Psoas muscle (tissue), 8 donors: ENCODE data around the gene ATP1A3. TPM values are rescaled to one million over a fixed set of nuclear protein-coding genes. Genes with fewer than 3 reads are reported as not detected.
"Not testable (repeated sequence)": the region's sequence is repeated elsewhere in the genome, so short reads cannot be mapped to it uniquely, and the experiment has no call there.

Experiments
- ATAC-seq, 4 donors: fragments of 200-7000 bp; cut with Tn5 transposase; one replicate each; pipeline ENCODE4 v1.9.1; 2020; ENCODE audit warnings: moderate library complexity in 3 of 4, mild to moderate bottlenecking in 2 of 4
- DNase-seq, 2 donors: peaks; one replicate each; pipeline ENCODE4 v3.0.0-alpha.2; 2020
- H3K27ac ChIP-seq: fragments of 200-600 bp; one replicate; pipeline ENCODE4 v1.8.0; 2022
- H3K27me3 ChIP-seq, 3 donors: fragments of 200-600 bp in 1 of 3; one replicate each; pipeline versions ENCODE4 v1.6.1 to v1.8.0; 2013 to 2022; ENCODE audit warnings: low read length in 2 of 3, mild to moderate bottlenecking in 2 of 3, moderate library complexity in 1 of 3; ENCODE audit not compliant: insufficient read depth in 3 of 3
- H3K36me3 ChIP-seq, 2 donors: fragments of 200-600 bp in 1 of 2; one replicate each; pipeline versions ENCODE4 v1.6.1 to v1.8.0; 2013 to 2022; ENCODE audit warnings: low read depth in 1 of 2, mild to moderate bottlenecking in 1 of 2, moderate library complexity in 1 of 2; ENCODE audit not compliant: insufficient read depth in 1 of 2
- H3K4me1 ChIP-seq: fragments of 200-600 bp; one replicate; pipeline ENCODE4 v1.8.0; 2022
- H3K4me3 ChIP-seq: fragments of 200-600 bp; one replicate; pipeline ENCODE4 v1.8.0; 2022; ENCODE audit warnings: mild to moderate bottlenecking
- H3K9me3 ChIP-seq: fragments of 200-600 bp; one replicate; pipeline ENCODE4 v1.8.0; 2022
- WGBS, 3 donors: extraction: QIAGEN DNeasy Blood & Tissue Kit; methylation state at CpG; one replicate each; pipeline versions ENCODE4 v1.1.6 to v1.1.7; 2013; 5-methylcytosine and 5-hydroxymethylcytosine counted together
- intact Hi-C, 2 donors: fragments of 100-400 bp; cut with DNase I; formaldehyde crosslinking; loops; one replicate each; pipeline versions ENCODE4 v1.11.0 to v1.14.2; 2022
- long read RNA-seq, 2 donors: library from polyadenylated mRNA; unstranded; transcript quantifications; one replicate each; pipeline ENCODE4 v2.0.0, GENCODE V29; 2021
- polyA plus RNA-seq, 3 donors: library from polyadenylated mRNA; stranded (reverse); fragments of 200-250 nt; gene quantifications; one replicate each; pipeline ENCODE4 v1.2.3, GENCODE V29; 2013
- total RNA-seq, 4 donors: library from RNA; stranded (reverse); fragmentation: NEBNext Ultra II Directional in 2 of 4; extraction: Animal tissue kit (Norgen Biotek cat#: 25700) in 2 of 4; gene quantifications; one replicate each; pipeline versions ENCODE4 v1.2.1 to v1.2.4, GENCODE V29; 2021 to 2023
- TF ChIP-seq, protein P1 (sequence below): fragments of 200-600 bp; IDR thresholded peaks from one replicate; pipeline ENCODE4 v1.8.0; 2022; ENCODE audit warnings: antibody characterized with exemption
- donor health status: healthy with polysubstance abuse.
- donor health status: DM: no; HTN: no; CAD: no; lungs with moderate emphysema.
- donor health status: Bipolar disorder and iron deficiency.
- donor health status: healthy.
- donor health status: DM: yes; HTN: yes; CAD: no.
- donor health status: DM: no; HTN: no; CAD: no.
- donor health status: DM: no; HTN: no; CAD: no.
- donor health status: DM: yes; HTN: yes; CAD: no.

Gene ATP1A3
- total RNA-seq (under 1 TPM in 2 of 4 donors, not detected in 2; 0.15 to 0.24 TPM), polyA plus RNA-seq (under 1 TPM in 2 of 3 donors, not detected in 1; 0.12 to 0.17 TPM)
- long read RNA-seq, donor 1: 0 reads
- long read RNA-seq, donor 2: 0 reads

DNA sequence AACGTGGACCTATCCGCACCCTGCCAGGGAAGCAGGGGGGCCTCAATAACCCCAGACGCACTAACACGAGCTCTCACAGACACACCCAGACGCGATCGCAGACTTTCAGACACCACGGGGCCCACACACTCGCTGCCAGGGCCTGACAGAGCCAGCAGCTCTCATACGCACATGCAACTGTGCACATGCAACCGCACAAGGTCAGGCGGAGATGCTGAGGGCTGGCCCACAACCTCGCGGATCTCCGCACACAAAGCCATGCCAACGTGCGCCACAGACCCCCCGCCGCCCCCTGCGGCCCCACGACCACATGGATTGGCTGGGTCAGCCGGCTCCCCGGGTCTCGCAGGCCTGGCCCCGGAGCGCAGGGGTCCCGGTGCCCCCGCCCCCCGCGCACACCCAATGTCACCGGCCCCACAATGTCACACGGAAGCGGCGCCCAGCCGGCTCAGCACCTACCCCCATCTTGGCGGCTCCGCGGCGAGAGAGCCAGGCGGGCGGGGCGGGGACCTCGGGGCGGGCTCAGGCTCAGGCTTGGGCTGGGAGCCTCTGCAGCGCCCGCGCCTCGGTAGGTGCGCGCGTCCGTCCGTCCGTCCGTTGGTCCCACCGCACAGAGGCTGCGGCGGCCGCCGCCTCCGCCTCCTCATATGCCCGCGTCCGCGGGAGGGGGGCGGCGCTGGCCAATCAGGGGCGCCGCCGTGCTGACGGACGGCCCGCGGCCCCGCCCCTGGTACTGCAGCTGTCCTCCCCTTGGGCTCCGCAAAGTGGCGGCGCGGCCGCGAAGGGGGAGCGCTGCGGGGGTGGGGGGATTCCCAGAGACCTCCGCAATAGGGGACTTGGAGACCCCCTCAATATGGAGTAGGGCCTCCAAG is at the start of gene ATP1A3:
TSS of gene ATP1A3 (minus strand) at position 619 of the 872 bp plus-strand sequence. CDS start at position 465, 154 bp downstream.
- Histone ChIP-seq H3K4me1 (no peaks in the 10 kb centered on the region), H3K9me3 (no peaks in the 10 kb centered on the region), H3K27me3 (peaks cover 0 to 77% (median 32%) of the 10 kb centered on the region in 3 donors), H3K36me3 (no peaks in the 10 kb centered on the region), H3K27ac (no peak within 1 kb of the TSS), H3K4me3 (peak within 1 kb of the TSS; percentile 63)
- peak in 1 of 2 donors; percentile 46 for DNase-seq
- intact Hi-C loops: no loop called here
- WGBS, 3 donors: 1% methylated on average over 42 to 84 of the region's 84 CpGs
- TF ChIP-seq, protein P1, sequence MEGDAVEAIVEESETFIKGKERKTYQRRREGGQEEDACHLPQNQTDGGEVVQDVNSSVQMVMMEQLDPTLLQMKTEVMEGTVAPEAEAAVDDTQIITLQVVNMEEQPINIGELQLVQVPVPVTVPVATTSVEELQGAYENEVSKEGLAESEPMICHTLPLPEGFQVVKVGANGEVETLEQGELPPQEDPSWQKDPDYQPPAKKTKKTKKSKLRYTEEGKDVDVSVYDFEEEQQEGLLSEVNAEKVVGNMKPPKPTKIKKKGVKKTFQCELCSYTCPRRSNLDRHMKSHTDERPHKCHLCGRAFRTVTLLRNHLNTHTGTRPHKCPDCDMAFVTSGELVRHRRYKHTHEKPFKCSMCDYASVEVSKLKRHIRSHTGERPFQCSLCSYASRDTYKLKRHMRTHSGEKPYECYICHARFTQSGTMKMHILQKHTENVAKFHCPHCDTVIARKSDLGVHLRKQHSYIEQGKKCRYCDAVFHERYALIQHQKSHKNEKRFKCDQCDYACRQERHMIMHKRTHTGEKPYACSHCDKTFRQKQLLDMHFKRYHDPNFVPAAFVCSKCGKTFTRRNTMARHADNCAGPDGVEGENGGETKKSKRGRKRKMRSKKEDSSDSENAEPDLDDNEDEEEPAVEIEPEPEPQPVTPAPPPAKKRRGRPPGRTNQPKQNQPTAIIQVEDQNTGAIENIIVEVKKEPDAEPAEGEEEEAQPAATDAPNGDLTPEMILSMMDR: no peak
- ATAC-seq: peak; percentile 77 to 96 (median 91)

DNA sequence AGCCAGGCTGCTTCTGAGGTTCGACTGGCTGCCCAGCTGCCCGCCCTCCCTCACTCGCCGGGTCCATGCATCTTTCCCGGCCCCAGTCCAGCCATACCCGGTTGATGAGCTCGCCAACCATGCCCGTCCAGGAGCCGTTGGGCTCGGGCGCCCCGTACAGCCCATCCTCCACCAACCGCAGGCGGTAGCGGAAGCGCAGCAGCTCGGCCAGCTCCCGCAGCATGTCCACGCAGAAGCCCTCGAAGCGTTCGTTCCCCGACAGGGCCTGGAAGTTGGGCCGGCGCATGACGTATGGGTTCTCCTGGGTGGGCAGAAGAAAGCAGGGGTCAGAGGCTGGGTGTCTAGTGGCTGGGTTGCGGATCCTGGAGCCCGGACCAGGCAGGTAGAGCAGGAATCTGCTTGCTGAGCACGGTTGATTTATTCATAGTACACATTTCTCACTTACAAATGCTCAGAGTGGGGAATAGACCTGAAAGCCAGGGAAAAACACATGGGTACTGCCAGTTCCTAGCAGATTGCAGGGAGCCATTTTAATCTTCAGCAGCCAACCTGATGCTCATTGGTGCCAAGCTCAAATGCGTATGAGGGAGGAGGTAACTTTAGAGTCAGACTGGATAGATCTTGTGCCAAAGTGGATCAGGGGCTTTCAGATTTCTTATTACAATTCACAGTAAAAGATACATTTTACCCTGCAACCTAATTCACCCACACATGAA is 48.6 kb upstream of the ATP1A3 start:
- intact Hi-C loops: no loop called here
- peaks cover 0 to 4% (median 0%) of the 10 kb centered on the region in 3 donors for H3K27me3 ChIP-seq
- no peak for ATAC-seq
- H3K4me3 ChIP-seq: no peak overlapping the region
- H3K36me3 ChIP-seq: no peaks in the 10 kb centered on the region
- WGBS, 3 donors: 86 to 90% (median 87%) methylated on average over 30 of the region's 30 CpGs
- DNase-seq: peak in 1 of 2 donors; percentile 8
- H3K4me1 ChIP-seq: peaks cover 6% of the 10 kb centered on the region
- no peak overlapping the region for H3K27ac ChIP-seq
- TF ChIP-seq, protein P1: no peak
- no peaks in the 10 kb centered on the region for H3K9me3 ChIP-seq

DNA sequence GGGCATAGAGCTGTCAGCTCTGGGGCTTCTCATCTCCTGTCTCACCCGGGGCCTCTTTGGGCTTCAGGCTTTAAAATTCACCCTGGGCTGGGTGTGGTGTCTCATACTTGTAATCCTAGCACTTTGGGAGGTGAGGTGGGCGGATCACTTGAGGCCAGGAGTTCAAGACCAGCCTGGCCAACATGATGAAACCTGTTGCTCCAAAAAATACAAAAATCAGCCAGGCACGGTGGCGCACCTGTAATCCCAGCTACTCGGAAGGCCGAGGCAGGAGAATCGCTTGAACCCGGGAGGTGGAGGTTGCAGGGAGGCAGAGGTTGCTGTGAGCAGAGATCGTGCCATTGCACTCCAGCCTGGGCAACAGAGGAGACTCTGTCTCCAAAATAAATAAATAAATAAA is 46.5 kb upstream of the ATP1A3 start:
- H3K9me3 ChIP-seq, H3K4me3 ChIP-seq, H3K27ac ChIP-seq, H3K4me1 ChIP-seq, H3K36me3 ChIP-seq, DNase-seq, H3K27me3 ChIP-seq, ATAC-seq, intact Hi-C loops: not testable (repeated sequence)
- 91 to 94% (median 92%) methylated on average over 9 of the region's 9 CpGs for WGBS, 3 donors

GRCh38 chr19:42040031-42040430 is 46.0 kb upstream of the ATP1A3 start:
- TF ChIP-seq, protein P1: no peak
- DNase-seq (no peak), ATAC-seq (no peak)
- Histone ChIP-seq H3K9me3 (no peaks in the 10 kb centered on the region), H3K4me3 (no peak overlapping the region), H3K27me3 (peaks cover 0 to 3% (median 0%) of the 10 kb centered on the region in 3 donors), H3K4me1 (peaks cover 9% of the 10 kb centered on the region), H3K36me3 (no peaks in the 10 kb centered on the region), H3K27ac (no peak overlapping the region)
- intact Hi-C loops: no loop called here

DNA sequence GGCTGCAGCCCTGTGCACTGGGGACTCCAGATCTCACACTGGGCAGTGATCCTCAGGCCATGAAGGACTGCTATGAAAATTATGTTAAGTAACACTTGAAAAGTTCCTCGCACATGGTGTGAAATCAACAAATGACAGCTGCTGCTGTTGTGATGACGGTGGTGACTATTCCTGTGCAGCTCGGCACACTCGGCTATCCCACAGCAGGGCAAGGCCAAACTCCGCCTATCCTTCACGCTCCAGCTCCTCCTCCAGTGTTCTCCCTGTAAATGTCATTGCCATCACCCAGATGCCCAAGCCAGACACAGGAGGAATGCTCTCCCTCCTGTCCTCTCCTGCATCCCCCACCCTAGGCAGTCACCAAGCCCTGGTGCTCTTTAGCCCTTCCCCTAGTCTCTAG is 44.6 kb upstream of the ATP1A3 start:
- 20 to 37% (median 30%) methylated on average over 6 of the region's 6 CpGs for WGBS, 3 donors
- H3K4me1 ChIP-seq: peaks cover 9% of the 10 kb centered on the region
- no peaks in the 10 kb centered on the region for H3K36me3 ChIP-seq
- ATAC-seq (peak; percentile 35 to 99 (median 92)), DNase-seq (no peak)
- TF ChIP-seq, protein P1: no peak
- H3K9me3 ChIP-seq: no peaks in the 10 kb centered on the region
- intact Hi-C loops: loop anchor here in 1 of 2 donors (5.0 kb wide), 1 partner anchor 41 kb away; no protein-coding TSS in a partner anchor
- no peak overlapping the region for H3K4me3 ChIP-seq
- peak overlapping the region; percentile 79 for H3K27ac ChIP-seq
- H3K27me3 ChIP-seq: peaks cover 0 to 2% (median 0%) of the 10 kb centered on the region in 3 donors
